Mammary epithelial cell (primary cell): Measurements from ENCODE around the gene ACAT2.

Experiments used
- CTCF ChIP-seq, 2 donors: IDR thresholded peaks in 1 of 2; conservative IDR thresholded peaks in 1 of 2; 2 replicates each; pipeline ENCODE4 v1.5.1; 2011 to 2012; ENCODE audit warnings: inconsistent platforms in 2 of 2, low read length in 2 of 2, mild to moderate bottlenecking in 2 of 2, control low read depth in 1 of 2, low read depth in 1 of 2; ENCODE audit not compliant: insufficient read depth in 1 of 2; ENCODE audit errors: extremely low read depth in 1 of 2
- EZH2 ChIP-seq: IDR thresholded peaks from 2 replicates; pipeline ENCODE4 v1.6.1; 2012; ENCODE audit warnings: low read length, inconsistent platforms, borderline replicate concordance

GRCh38 chr6:159813781-159814180, 51.9 kb downstream of the ACAT2 start:
- TF ChIP-seq EZH2 (no peak), CTCF (conservative IDR thresholded peaks at IDR 0.05 in 1 of 2, IDR thresholded peaks at IDR 0.05 in 1 of 2; ENCODE audit: extremely low read depth in 1 of 2, insufficient read depth in 1 of 2, low read depth in 1 of 2, low read length in 2 of 2) (no peak)
